NCI-H2196 treated with DMSO at 0.1 percent for 48 hours (cell line): ENCODE measurements around the gene CENPP.
"Not testable (repeated sequence)": the region's sequence is repeated elsewhere in the genome, so short reads cannot be mapped to it uniquely, and the experiment has no call there.

Experiments used
- DNase-seq: peaks from one replicate; lab custom pipeline; 2025; ENCODE audit not compliant: unreplicated experiment; lab: John Stamatoyannopoulos, UW

CENPP gene

GRCh38 chr9:92611621-92612285, 286.0 kb downstream of the CENPP start:
- DNase-seq, result peak; percentile 29

- DNase-seq, result no peak
Observed at GRCh38 chr9:92612292-92612691, 286.5 kb downstream of the CENPP start.

- DNase-seq, result no peak
Observed at GRCh38 chr9:92612816-92613215, 287.1 kb downstream of the CENPP start.

- no peak for DNase-seq
Observed at GRCh38 chr9:92613268-92614122, 287.7 kb downstream of the CENPP start.

GRCh38 chr9:92614123-92614510, 288.4 kb downstream of the CENPP start:
- DNase-seq, result no peak

- no peak for DNase-seq
Observed at GRCh38 chr9:92614763-92615461, 289.2 kb downstream of the CENPP start.

GRCh38 chr9:92615790-92616189, 290.0 kb downstream of the CENPP start:
- DNase-seq, result no peak

- no peak for DNase-seq
Observed at GRCh38 chr9:92616199-92616641, 290.5 kb downstream of the CENPP start.

- no peak for DNase-seq
Observed at GRCh38 chr9:92616655-92617111, 290.9 kb downstream of the CENPP start.

GRCh38 chr9:92617195-92617813, 291.6 kb downstream of the CENPP start:
- no peak for DNase-seq

GRCh38 chr9:92617951-92618510, 292.3 kb downstream of the CENPP start:
- no peak for DNase-seq

- DNase-seq, result no peak
Observed at GRCh38 chr9:92618633-92619225, 293.0 kb downstream of the CENPP start.

- DNase-seq, result no peak
Observed at GRCh38 chr9:92619601-92620300, 294.0 kb downstream of the CENPP start.

- DNase-seq, result no peak
Observed at GRCh38 chr9:92620845-92621244, 295.1 kb downstream of the CENPP start.

GRCh38 chr9:92623936-92624335, 298.2 kb downstream of the CENPP start:
- not testable (repeated sequence) for DNase-seq

GRCh38 chr9:92626484-92626883, 300.7 kb downstream of the CENPP start:
- DNase-seq, result no peak

GRCh38 chr9:92627651-92628050, 301.9 kb downstream of the CENPP start:
- DNase-seq, result no peak

- DNase-seq, result no peak
Observed at GRCh38 chr9:92631452-92632343, 305.9 kb downstream of the CENPP start.

- no peak for DNase-seq
Observed at GRCh38 chr9:92632641-92633040, 306.9 kb downstream of the CENPP start.
